IPS-NIHi7 (cell line): Measurements from ENCODE around the gene NRAP.

Experiments
- DNase-seq: peaks from one replicate; pipeline ENCODE4 v3.0.0; 2012; ENCODE audit warnings: mixed read lengths; ENCODE audit errors: extremely low spot score

Gene NRAP

DNA sequence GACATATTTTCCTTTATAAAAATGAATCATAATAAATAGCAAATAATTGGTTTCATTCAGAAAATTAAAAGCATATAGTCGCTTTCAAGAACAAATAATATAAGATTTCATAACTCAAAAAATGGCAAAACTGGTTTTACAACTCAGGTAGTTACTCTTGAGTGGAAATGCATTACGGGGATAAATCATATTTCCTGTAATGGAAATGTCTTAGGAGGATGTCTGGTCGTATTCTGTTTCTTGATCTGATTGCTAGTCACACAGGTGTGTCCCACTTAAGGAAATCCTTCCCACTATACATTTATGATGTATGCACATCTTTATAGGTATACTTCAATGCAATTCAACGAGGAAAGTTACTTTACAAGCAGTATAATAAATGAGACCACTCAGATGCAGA lies 20.7 kb downstream of the NRAP start:
- DNase-seq, result no peak

DNA sequence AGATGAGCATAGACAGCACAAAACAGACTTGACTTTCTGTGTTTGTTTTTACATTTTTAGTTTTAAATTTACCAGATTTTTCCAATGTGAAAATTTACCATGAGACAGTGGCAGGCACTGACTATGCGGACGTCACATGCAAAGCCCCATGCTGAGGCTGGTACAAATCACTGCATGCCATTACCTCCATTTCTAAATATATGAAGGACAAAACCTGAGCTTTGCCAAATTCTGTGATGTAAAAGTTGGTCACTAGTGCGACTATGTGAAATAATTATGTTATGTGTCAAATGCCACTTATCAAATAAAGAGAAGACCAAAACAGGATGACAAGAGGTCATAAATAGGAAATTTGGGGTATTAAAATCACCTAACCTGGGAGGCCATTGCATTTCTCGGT lies 22.1 kb downstream of the NRAP start:
- DNase-seq, result no peak

DNA sequence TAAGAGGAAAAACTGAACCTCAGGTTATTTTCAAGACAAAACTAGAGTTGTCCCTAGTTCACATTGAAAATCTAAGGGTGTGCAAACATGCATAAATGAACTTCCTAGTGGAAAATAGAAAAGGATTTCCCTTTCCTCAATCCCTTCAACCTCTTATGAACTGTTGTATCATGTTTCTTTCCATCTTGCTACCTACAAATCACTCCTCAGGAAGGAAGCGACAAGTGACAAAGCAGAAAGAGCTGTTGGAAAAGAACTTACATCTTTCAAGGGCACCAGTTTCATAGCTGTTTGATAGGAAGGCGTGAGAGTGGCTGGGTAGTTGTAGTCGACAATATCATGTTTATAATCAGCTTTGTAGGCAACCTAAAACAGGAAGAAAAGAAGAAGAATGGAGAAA lies 23.9 kb downstream of the NRAP start:
- DNase-seq, result no peak

DNA sequence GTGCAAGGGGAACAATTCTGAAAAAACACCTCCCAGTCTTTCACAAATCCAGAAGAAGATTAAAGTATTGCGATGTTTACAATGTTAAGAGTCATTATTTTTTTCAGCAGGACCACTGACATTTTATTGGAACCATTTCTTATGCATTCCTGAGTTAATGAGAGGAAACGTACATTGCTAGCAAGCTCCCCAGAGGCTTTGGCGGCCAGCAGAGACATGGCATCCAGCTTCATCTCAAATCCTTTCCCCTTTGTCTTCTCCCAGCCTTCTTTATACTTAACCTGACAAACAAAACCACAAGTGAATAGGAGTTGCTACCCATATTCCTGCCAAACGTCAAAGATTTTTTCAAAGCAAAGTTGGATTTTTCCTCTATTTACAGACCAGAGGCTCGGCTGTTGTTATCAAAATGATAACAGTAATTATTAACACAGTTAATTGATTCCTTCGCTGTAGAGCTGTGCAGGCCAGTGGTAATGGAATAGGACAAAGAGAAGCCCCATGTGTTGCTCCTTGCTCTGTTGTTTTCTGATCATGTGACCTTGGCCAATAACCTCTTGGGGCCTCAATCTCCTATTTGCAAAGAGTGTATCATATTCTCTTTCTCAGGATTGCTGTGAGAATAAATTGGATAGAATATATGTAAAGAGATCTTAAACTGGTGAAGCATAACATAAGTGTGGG lies 32.0 kb downstream of the NRAP start:
- DNase-seq, result no peak

DNA sequence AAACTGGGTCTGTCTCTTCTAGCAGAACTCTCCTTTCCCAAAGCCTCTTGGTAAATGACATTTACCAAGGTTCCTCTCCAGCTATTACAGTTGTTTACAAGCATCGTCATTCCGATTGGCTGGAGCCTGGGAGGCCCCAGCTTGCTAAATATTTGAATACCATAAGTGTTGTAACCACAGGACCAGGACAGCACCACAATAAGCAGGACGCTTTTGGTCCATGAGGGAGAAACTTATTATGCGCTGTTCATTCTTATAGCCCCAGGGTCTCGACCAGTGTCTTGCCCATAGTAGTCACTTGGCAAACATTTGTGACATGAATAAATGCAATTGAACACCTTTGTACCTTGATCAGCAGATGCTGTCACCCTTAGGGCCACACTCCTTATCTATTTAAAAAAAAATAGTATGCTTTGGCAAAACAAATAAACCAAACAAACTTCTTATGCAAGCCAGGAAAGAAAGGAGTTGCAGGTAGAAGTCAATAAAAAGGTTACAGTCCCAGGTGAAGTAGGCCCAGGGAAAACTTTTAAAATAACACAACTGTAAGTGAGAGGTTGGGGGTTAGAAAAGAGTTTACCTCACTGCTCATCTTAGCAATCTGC lies 32.8 kb downstream of the NRAP start:
- DNase-seq, result no peak

DNA sequence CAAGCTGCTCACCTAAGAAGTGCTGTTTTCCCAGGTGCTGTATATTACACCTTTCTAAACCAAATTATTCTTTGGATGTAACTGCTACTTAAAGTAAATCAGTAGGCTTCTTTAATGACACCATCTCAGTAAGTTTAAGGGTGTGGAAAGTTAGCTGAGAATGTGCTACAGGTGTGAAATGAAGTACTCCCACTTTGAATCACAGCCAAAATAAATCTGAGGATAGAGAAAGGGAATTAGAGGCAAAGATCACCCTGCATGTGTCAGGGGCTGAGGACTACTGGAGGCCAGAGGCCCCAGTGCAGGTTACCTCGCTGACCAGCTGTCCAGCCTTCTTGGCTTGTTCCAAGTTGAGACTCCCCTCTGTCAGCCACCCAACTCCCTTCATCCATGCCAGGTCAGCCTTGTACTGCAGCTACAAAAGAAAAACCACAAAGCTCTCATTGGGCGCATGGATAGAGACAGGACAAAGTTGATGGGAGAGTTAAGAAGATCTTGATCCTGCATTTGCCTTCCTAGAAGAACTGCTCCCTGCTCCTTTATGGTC lies 35.2 kb downstream of the NRAP start:
- DNase-seq, result no peak

DNA sequence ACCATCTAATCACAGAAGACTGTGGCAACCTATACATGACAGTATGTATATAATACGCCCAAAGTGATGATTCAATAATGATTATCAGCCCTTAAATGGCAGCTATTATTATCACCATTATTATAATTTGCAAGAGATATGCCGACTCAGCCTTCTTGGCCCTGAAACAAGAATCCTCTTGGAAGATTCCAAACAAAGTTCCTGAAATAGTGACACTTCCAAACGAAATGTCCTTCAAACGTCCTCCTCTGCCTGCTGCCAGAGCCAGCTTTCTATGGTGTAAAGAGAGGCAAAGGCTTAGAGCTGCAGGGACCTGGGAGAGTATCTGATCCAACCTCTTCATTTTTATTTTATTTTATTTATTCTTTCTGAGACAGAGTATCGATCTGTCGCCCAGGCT lies 36.0 kb downstream of the NRAP start:
- no peak for DNase-seq

DNA sequence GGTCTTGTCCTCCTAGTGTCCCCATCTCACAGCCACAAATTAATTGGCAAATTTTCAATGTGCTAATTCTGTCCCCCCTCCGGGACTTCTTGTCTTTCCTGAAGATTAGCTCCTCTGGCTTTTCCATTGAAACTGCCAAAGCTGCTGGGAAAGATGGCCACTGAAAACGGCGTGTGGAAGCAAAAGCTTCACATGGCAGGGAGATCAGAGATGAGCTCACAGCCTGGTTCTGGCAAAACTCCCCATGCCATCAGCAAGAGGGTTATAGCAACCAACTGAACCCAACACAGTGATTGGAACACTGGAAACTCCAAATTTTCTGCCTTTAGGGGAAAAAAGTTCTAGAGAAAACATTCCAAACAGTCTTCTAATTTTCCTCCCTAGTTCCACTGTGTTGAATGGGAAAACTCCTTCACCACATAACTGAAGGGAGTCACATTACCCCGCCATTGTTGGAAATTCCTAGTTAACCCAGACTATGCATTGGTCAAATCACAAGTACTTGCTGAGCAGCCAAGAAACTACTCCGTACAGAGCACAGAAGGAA lies 37.0 kb downstream of the NRAP start:
- DNase-seq, result no peak

DNA sequence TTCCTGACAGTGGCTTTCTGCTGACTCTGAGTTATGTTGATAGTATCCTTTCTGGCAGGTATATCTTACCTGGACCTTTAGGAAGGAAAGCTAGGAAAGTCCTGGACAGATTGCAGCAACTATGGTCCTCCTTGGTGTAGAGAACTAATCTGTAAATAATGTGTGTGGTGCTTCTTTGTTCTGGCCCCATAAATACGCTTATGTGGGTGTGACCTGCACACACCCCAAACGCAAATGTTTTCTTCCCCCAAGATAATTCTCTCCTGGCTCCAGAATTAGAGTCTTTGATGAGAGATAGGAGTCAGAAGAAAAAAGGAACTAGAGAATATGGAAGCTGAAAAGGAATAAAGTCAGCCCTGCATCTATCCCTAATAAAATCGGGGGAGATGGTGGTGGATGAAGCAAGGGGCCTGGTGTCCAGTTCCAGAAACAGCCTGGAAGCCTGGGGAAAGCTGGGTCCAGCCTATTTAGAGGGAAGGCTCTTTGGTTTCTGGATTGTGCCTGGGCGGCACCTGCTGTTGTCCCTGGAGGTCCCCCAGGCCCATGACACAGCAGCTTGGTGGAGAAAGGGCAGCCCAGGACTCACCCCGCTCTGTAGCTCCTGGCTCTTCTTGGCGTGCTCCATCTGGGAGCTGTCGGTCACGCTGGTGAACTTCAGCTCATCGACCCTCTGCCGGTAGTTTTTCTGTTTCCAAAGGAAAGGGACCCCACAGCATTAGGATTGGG lies 38.2 kb downstream of the NRAP start:
- no peak for DNase-seq

DNA sequence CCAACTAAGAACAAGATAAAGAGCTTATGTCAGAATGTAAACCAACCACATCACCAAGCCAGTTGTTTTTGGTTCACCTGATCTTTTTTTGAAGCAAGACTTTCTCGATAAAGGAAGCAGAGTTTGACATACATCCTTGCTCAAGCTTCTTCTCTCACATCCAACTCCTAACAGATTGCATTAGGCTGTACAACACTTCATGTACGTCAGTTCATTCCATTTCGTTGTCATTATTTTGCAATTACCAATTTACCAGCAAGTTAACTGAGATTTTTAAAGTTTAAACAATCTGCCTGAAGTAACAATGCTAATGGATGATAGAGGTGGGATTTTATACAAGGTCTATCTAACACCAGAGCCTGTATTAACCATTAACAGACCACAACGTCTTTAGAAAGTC lies 41.0 kb downstream of the NRAP start:
- no peak for DNase-seq

DNA sequence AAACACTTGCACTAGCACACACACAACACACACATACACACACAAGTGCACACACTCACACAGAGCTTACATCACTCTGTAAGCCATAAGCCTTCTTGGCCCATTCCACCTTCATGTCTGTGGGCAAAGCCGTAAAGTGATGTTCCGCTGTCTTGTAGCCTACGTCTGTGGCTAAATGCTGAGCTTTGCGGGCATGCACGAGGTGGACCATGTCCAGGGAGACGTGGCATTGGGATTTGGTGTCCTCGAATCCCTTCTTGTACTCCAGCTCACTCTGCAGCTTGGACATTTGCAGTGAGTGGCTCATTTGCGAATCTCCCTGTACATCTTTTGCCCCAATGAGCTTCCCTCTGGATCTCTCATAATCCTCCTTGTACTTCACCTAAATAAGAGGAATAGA lies 42.0 kb downstream of the NRAP start:
- no peak for DNase-seq

DNA sequence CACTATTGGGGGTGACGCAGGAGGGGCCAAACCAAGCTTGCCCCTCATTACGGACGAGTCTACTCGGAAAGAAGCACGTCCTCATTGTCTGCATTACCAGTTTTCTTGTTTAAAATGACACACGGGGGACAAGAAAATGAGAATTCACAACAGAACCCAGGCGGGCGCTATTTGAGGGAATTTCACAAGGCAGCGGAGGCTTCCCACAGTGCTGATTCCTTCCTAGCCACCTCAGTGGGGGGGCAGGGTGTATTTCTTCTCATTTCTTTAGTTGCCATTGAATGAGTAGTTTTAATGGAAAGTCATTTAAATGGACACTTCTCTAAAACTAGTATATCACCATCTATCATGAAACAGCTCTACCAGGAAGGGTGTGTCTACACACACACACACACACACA lies 42.9 kb downstream of the NRAP start:
- DNase-seq, result no peak

DNA sequence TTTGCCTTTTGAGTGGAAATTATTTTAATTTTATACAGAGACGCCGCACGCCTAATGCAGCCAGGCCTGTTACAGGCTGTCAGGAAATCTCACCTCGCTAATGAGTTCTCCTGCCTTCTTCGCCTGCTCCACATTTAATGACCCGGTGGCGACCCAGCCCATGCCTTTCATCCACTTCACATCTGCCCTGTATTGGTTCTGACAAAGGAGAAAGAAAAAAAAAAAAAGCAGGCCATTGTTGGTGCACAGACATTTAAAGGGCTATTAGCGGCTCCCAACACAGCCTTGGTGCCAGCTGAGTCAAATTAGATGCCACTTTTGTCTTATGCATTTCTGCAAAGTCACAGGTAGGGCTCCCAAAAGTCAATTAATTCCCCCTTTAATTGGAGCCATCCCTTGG lies 43.3 kb downstream of the NRAP start:
- no peak for DNase-seq

DNA sequence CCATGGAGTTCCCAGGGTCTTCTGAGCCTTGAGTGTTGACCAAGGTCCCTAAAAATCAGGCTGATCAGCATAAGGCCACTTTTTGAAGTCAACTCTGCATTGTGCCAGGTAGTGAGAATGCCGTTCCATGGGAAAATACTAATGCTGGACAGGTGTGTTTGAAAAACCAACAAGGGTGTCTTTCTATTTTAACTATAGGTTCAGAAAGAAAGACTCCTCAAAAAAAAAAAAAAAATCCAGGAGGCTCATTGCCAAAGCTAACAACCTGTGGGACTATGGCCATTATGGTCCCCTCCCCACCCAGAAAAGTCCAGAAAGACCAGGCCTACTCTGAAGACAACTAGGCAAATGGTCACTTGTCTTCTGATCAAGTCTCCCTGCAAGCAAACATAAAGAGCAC lies 44.4 kb downstream of the NRAP start:
- no peak for DNase-seq

DNA sequence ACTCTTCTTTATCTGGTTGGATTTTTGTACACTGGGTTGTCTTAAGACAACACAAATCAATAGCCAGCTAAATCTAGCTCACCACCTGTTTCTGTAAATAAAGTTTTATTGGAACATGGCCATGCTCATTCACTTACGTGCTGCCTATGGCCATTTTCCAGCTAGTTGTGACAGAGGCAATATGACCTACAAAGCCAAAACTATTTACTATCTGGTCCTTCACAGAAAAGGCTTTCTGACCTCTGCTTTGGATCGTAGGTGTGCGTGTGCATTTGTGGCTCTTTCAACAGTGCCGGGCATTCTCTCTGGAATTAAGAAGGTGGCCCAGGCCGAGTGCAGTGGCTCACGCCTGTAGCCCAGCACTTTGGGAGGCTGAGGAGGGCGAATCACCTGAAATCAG lies 45.5 kb downstream of the NRAP start:
- DNase-seq, result no peak

DNA sequence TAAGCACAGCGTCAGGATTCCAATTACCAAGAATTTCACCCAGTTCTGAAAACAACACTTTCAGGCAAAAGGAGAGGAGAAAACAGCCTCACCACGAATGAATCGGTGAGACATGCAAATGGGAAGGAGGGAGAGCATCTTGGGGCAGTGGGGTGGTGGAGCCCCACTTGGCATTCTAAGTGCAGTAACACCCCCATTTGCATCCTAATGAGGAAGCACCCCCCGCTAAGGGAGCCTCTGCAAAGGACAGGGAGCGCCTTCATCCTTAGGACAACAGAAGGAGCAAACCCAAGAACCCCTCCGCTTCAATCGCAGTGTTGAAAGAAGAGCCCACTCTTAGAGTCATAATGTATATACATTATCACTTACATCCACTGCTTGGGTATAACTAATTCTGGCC lies 46.8 kb downstream of the NRAP start:
- DNase-seq, result peak; percentile 38

DNA sequence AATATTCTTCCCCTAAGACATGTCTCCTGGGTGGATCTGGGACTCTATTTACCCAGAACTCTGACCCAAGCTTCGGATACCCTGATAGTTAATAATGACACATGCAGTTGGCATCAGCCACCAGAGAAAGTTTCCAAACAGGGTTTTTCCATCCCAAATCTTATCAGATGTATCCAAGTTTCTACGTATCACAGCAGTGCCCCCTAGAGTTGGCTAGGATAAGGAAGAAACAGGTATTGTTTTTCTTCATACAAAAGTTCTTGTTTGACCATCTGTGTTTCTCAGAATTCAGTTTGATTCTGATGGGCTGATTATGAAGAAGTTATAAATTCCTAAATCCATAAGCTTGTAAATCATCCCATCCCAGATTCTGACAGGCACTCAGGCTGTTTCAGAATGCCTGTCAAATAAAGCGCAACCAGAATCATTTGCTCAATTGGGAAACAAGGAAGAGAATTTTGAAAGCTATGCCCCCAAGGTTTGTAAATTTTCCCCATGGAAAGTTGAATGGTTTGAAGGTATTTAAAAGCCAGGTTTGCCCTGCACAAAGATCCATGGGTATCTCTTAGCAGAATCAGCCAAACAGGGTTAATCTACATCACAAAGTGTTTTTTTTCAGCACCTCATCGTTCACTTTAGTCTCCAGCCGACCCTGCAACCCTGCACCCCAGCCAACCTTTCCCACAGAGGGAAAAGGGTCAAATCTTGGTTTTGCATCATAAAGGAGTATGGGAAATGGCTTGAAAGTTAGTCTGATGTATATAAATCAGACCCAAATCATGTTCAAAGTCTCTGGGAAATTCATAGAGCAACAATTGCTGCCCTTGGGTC lies 47.4 kb downstream of the NRAP start:
- peak; percentile 52 for DNase-seq

DNA sequence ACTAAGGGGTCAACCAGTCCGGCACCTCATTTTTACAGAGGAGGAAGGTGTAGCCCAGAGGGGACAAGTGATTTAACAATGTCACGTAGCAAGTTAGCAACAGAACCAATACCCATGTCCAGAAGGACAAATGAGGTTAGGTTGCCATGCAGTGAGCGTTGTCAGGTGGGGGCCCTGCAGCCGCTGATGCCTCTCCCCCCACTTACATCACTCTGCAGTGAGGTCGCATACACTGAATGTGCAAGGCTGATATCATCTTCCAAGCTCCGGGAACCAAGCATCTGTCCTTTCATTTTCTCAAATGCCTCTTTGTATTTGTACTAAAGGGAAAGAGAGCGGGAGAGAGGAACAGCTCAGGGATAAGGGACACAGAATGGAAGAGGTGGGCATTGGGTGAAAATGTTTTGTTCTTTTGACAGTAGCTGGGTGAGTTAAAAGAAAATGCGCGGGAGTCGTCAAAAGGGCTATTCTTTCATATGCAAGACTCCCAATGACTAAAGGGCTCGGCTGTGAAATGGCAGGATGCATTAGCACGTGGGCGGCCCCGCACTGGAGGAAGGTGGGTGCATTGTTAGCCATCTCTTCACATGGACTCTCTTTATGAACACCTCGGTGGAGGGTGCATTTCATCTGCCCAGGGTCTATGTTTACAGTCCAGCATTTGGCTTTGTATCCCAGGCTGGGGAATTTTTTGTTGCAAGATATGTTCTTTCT lies 49.7 kb downstream of the NRAP start:
- DNase-seq, result no peak

DNA sequence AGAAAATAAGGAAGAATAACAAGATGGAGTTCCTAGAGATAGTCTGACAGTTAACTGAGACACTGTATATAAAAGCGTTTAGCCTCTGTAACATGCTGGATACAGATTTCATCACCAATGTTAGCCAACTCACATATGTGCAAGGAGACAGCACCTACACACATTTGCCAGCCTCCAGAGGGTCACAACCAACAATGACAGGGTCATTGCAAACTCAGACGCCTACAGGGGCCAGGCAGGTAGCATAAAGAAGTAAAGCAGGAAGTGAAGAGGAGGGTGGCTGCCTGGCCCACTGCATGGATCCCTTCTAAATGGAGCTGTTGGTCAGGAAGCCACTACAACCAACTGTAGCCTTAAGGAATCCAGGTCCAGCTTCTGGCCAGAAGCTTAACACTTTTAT lies 50.4 kb downstream of the NRAP start:
- DNase-seq, result no peak

DNA sequence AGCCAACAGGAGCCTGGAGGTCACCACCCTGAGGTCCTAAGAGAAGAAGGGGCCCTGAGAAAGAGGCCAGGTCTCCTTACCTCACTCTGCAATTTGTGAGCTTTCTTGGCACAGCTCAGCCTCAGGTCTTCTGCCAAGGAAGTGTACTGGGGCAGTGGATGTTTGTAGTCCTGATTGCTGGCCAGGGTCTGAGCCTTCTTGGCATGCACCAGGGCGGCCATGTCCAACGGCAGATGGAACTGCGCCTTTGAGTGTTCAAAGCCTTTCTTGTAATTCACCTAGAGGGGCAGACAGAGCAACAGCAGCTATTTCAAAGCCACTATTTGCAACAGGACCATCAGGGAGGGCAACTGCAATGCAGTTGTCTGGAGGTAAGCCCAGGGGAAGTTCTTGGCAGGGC lies 51.7 kb downstream of the NRAP start:
- DNase-seq, result no peak
